HCT116 (cell line): ENCODE results near the gene ANTXR2.

Experiments used
- ATF3 ChIP-seq: IDR thresholded peaks from 2 replicates; pipeline ENCODE4 v1.6.1; 2012
- CEBPB ChIP-seq: IDR thresholded peaks from 2 replicates; pipeline ENCODE4 v1.6.1; 2012; ENCODE audit warnings: low read depth
- CTCF ChIP-seq, 3 experiments: fragments of 200-600 bp in 1 of 3; sonication (generic) in 1 of 3; IDR thresholded peaks in 2 of 3; conservative IDR thresholded peaks in 1 of 3; 2 replicates each; pipeline ENCODE4 v1.5.1; 2012 to 2017; ENCODE audit warnings: low read depth in 2 of 3, low read length in 2 of 3, antibody characterized with exemption in 1 of 3, borderline replicate concordance in 1 of 3, control low read depth in 1 of 3, mild to moderate bottlenecking in 1 of 3, mixed read lengths in 1 of 3, mixed run types in 1 of 3, moderate library complexity in 1 of 3; ENCODE audit not compliant: insufficient read depth in 1 of 3
- EZH2 ChIP-seq: fragments of 200-600 bp; sonication (generic); IDR thresholded peaks from 2 replicates; pipeline ENCODE4 v1.6.1; 2017; ENCODE audit warnings: antibody characterized with exemption, mixed run types
- EZH2phosphoT487 ChIP-seq: fragments of 200-600 bp; IDR thresholded peaks from 2 replicates; pipeline ENCODE4 v1.6.1; 2018; ENCODE audit warnings: antibody characterized with exemption, borderline replicate concordance
- FOSL1 ChIP-seq: IDR thresholded peaks from 2 replicates; pipeline ENCODE4 v1.6.1; 2012; ENCODE audit warnings: low read depth
- MAX ChIP-seq: IDR thresholded peaks from 2 replicates; pipeline ENCODE4 v1.6.1; 2012
- POLR2A ChIP-seq: IDR thresholded peaks from 2 replicates; pipeline ENCODE4 v1.7.0; 2011; ENCODE audit warnings: borderline replicate concordance; ENCODE audit not compliant: insufficient read depth, insufficient read length; ENCODE audit errors: extremely low read depth
- REST ChIP-seq: IDR thresholded peaks from 2 replicates; pipeline ENCODE4 v1.6.1; 2012; ENCODE audit warnings: low read depth
- SP1 ChIP-seq: IDR thresholded peaks from 2 replicates; pipeline ENCODE4 v1.6.1; 2012; ENCODE audit warnings: low read depth
- TCF7L2 ChIP-seq: IDR thresholded peaks from 2 replicates; pipeline ENCODE4 v1.7.0; 2011; ENCODE audit warnings: borderline replicate concordance, inconsistent platforms; ENCODE audit not compliant: insufficient read depth, insufficient read length; ENCODE audit errors: extremely low read depth
- ZFX ChIP-seq: fragments of 450-650 bp; IDR thresholded peaks from 2 replicates; pipeline ENCODE4 v1.6.1; 2017

GRCh38 chr4:80091184-80091583, 18.2 kb upstream of the ANTXR2 start:
- TF ChIP-seq CTCF (IDR thresholded peaks at IDR 0.05 in 2 of 3, conservative IDR thresholded peaks at IDR 0.05 in 1 of 3; ENCODE audit: borderline replicate concordance in 1 of 3, insufficient read depth in 1 of 3, low read depth in 2 of 3, low read length in 2 of 3), result no peak
- no peak for TF ChIP-seq ZFX
- TF ChIP-seq POLR2A, result no peak
- no peak for TF ChIP-seq TCF7L2
- TF ChIP-seq EZH2, result no peak
- no peak for TF ChIP-seq EZH2phosphoT487
- TF ChIP-seq ATF3, result no peak
- no peak for TF ChIP-seq REST
- no peak for TF ChIP-seq MAX
- no peak for TF ChIP-seq SP1
- TF ChIP-seq CEBPB, result no peak
- no peak for TF ChIP-seq FOSL1
